ENCODE measurements around the gene TMOD1. TPM values are rescaled to one million over a fixed set of nuclear protein-coding genes. Genes with fewer than 3 reads are reported as not detected.

The TMOD1 gene
- total and polyA plus RNA-seq, 9 of the 15 experiments (the other 6 are each of a cell fraction or from before 2014, with no cell fraction given) = 7.1 to 41.2 (median 14.2) TPM

DNA sequence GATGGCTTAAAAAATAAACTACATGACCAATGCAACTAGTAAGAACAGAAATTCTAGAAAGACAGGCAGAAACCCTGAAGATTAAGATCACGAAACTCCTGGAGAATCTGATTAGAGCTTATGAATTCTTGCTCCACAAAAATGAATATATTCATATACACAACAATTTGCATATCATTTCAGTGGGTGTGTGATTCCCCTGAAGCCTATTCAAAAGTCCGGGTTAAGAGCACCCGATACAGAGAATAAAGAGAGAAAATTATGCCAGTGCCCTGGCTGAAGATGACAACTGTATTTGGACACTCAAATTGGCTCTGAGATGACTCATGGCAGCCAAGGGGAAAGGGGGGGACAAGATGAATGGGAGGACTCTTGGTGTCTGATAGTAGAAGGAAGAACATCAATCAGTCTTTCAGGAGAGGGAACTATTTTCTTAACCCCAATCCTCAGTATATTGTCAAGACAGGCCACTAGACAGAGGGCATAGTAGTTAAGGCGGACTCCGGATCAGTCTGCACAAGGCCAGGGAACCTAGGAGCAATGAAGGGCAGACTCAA lies 6.0 kb downstream of the TMOD1 start (continued):
- TF ChIP-seq PCBP1 (IDR thresholded peaks at IDR 0.05; ENCODE audit: low read depth, low read length, poor library complexity, severe bottlenecking) (no peak), ZNF764 (CRISPR knock-in tag; IDR thresholded peaks at IDR 0.05; ENCODE audit: low read depth) (no peak), TCF7 (IDR thresholded peaks at IDR 0.05; ENCODE audit: borderline replicate concordance) (no peak), KHSRP (IDR thresholded peaks at IDR 0.05) (no peak), ETV1 (tag; conservative IDR thresholded peaks at IDR 0.05; ENCODE audit: low read depth) (no peak), PHF21A (IDR thresholded peaks at IDR 0.05; ENCODE audit: borderline replicate concordance, low read depth) (no peak), HNRNPL (IDR thresholded peaks at IDR 0.05; ENCODE audit: low read depth, low read length) (no peak), BRD4 (IDR thresholded peaks at IDR 0.05) (no peak), MAFF (IDR thresholded peaks at IDR 0.05; ENCODE audit: low read length) (no peak), ZNF436 (CRISPR knock-in tag; IDR thresholded peaks at IDR 0.05) (no peak), MTA3 (IDR thresholded peaks at IDR 0.05; ENCODE audit: borderline replicate concordance) (no peak), ZNF324 (CRISPR knock-in tag; IDR thresholded peaks at IDR 0.05) (no peak), PHF8 (IDR thresholded peaks at IDR 0.05; ENCODE audit: borderline replicate concordance, low read length) (no peak)
- TF ChIP-seq, protein P1, sequence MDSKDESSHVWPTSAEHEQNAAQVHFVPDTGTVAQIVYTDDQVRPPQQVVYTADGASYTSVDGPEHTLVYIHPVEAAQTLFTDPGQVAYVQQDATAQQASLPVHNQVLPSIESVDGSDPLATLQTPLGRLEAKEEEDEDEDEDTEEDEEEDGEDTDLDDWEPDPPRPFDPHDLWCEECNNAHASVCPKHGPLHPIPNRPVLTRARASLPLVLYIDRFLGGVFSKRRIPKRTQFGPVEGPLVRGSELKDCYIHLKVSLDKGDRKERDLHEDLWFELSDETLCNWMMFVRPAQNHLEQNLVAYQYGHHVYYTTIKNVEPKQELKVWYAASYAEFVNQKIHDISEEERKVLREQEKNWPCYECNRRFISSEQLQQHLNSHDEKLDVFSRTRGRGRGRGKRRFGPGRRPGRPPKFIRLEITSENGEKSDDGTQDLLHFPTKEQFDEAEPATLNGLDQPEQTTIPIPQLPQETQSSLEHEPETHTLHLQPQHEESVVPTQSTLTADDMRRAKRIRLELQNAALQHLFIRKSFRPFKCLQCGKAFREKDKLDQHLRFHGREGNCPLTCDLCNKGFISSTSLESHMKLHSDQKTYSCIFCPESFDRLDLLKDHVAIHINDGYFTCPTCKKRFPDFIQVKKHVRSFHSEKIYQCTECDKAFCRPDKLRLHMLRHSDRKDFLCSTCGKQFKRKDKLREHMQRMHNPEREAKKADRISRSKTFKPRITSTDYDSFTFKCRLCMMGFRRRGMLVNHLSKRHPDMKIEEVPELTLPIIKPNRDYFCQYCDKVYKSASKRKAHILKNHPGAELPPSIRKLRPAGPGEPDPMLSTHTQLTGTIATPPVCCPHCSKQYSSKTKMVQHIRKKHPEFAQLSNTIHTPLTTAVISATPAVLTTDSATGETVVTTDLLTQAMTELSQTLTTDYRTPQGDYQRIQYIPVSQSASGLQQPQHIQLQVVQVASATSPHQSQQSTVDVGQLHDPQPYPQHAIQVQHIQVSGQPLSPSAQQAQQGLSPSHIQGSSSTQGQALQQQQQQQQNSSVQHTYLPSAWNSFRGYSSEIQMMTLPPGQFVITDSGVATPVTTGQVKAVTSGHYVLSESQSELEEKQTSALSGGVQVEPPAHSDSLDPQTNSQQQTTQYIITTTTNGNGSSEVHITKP (IDR thresholded peaks at IDR 0.05; ENCODE audit: partially characterized antibody) = no peak
- TF ChIP-seq, protein P2, sequence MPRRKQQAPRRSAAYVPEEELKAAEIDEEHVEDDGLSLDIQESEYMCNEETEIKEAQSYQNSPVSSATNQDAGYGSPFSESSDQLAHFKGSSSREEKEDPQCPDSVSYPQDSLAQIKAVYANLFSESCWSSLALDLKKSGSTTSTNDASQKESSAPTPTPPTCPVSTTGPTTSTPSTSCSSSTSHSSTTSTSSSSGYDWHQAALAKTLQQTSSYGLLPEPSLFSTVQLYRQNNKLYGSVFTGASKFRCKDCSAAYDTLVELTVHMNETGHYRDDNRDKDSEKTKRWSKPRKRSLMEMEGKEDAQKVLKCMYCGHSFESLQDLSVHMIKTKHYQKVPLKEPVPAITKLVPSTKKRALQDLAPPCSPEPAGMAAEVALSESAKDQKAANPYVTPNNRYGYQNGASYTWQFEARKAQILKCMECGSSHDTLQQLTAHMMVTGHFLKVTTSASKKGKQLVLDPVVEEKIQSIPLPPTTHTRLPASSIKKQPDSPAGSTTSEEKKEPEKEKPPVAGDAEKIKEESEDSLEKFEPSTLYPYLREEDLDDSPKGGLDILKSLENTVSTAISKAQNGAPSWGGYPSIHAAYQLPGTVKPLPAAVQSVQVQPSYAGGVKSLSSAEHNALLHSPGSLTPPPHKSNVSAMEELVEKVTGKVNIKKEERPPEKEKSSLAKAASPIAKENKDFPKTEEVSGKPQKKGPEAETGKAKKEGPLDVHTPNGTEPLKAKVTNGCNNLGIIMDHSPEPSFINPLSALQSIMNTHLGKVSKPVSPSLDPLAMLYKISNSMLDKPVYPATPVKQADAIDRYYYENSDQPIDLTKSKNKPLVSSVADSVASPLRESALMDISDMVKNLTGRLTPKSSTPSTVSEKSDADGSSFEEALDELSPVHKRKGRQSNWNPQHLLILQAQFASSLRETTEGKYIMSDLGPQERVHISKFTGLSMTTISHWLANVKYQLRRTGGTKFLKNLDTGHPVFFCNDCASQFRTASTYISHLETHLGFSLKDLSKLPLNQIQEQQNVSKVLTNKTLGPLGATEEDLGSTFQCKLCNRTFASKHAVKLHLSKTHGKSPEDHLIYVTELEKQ (CRISPR knock-in tag; IDR thresholded peaks at IDR 0.05) = no peak
- TF ChIP-seq, protein P3, sequence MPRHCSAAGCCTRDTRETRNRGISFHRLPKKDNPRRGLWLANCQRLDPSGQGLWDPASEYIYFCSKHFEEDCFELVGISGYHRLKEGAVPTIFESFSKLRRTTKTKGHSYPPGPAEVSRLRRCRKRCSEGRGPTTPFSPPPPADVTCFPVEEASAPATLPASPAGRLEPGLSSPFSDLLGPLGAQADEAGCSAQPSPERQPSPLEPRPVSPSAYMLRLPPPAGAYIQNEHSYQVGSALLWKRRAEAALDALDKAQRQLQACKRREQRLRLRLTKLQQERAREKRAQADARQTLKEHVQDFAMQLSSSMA (CRISPR knock-in tag; IDR thresholded peaks at IDR 0.05) = no peak
- TF ChIP-seq, protein P4, sequence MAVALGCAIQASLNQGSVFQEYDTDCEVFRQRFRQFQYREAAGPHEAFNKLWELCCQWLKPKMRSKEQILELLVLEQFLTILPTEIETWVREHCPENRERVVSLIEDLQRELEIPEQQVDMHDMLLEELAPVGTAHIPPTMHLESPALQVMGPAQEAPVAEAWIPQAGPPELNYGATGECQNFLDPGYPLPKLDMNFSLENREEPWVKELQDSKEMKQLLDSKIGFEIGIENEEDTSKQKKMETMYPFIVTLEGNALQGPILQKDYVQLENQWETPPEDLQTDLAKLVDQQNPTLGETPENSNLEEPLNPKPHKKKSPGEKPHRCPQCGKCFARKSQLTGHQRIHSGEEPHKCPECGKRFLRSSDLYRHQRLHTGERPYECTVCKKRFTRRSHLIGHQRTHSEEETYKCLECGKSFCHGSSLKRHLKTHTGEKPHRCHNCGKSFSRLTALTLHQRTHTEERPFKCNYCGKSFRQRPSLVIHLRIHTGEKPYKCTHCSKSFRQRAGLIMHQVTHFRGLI (CRISPR knock-in tag; IDR thresholded peaks at IDR 0.05) = no peak
- TF ChIP-seq, protein P5, sequence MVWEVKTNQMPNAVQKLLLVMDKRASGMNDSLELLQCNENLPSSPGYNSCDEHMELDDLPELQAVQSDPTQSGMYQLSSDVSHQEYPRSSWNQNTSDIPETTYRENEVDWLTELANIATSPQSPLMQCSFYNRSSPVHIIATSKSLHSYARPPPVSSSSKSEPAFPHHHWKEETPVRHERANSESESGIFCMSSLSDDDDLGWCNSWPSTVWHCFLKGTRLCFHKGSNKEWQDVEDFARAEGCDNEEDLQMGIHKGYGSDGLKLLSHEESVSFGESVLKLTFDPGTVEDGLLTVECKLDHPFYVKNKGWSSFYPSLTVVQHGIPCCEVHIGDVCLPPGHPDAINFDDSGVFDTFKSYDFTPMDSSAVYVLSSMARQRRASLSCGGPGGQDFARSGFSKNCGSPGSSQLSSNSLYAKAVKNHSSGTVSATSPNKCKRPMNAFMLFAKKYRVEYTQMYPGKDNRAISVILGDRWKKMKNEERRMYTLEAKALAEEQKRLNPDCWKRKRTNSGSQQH (CRISPR knock-in tag; IDR thresholded peaks at IDR 0.05) = no peak

Measured in K562 (cell line).